Osteocyte (in vitro differentiated cells): ENCODE data around the gene MLN. TPM values are rescaled to one million over a fixed set of nuclear protein-coding genes. Genes with fewer than 3 reads are reported as not detected.

ENCODE experiments used
- DNase-seq: peaks from one replicate; pipeline ENCODE4 v3.0.0; 2021; ENCODE audit warnings: mixed read lengths; ENCODE audit not compliant: unreplicated experiment; ENCODE audit errors: extremely low spot score
- H3K27ac Mint-ChIP-seq: one replicate; pipeline ENCODE4 v1.8.0; 2021; ENCODE audit warnings: mild to moderate bottlenecking, mixed read lengths; ENCODE audit not compliant: unreplicated experiment
- H3K27me3 Mint-ChIP-seq: one replicate; pipeline ENCODE4 v1.8.0; 2021; ENCODE audit warnings: mixed read lengths; ENCODE audit not compliant: unreplicated experiment
- H3K36me3 Mint-ChIP-seq: one replicate; pipeline ENCODE4 v1.8.0; 2021; ENCODE audit warnings: mixed read lengths; ENCODE audit not compliant: unreplicated experiment
- H3K4me1 Mint-ChIP-seq: one replicate; pipeline ENCODE4 v1.8.0; 2021; ENCODE audit warnings: mixed read lengths; ENCODE audit not compliant: unreplicated experiment
- H3K4me3 Mint-ChIP-seq: one replicate; pipeline ENCODE4 v1.8.0; 2021; ENCODE audit warnings: mild to moderate bottlenecking, moderate library complexity, mixed read lengths; ENCODE audit not compliant: unreplicated experiment
- H3K9me3 Mint-ChIP-seq: one replicate; pipeline ENCODE4 v1.8.0; 2021; ENCODE audit warnings: mixed read lengths; ENCODE audit not compliant: unreplicated experiment
- CTCF ChIP-seq: fragments of 200-600 bp; sonication (generic); IDR thresholded peaks from 2 replicates; pipeline ENCODE4 v1.5.0; 2021; ENCODE audit warnings: antibody characterized with exemption, mild to moderate bottlenecking, moderate library complexity
- total RNA-seq: library from RNA; stranded (reverse); gene quantifications from 2 replicates; pipeline ENCODE4 v1.2.1, GENCODE V29; 2021

MLN gene
- total RNA-seq, 1 donor from 2014 or later: not detected

DNA sequence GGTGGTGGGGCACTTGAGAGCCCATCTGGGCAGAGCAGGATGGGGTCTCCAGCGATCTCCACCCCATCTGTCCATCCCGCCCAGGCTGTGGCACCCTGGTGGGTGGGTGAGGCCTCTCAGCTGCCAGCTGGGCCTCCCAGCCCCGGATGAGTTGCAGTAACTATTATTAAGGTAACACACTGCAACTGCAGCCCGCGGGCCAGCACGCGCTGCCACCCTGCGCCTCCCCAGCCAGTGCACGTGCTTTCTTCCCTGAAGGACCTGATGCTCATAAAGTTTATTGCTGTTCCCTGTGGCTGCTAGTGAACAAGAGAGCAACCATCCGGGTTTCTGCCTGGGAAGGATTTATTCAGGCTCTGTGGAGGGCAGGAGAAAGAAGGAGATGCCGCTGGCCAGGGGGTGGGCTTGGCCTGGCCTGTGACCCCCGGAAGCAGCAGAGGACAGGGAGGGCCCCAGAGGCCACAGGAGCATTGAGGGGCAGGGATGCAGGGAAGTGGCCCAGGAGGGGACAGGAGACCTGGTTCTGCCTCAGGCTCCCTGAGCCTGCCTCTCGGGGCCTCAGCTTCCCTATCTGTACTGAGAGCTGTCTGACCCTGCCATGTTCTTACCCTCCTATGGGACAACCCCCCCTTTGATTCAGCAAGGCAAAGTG is 58.8 kb downstream of the MLN start:
- Mint-ChIP-seq H3K4me1 (peaks cover 54% of the 10 kb centered on the region), H3K9me3 (no peaks in the 10 kb centered on the region), H3K4me3 (peak overlapping the region; percentile 42), H3K27me3 (no peaks in the 10 kb centered on the region), H3K27ac (peak overlapping the region; percentile 93), H3K36me3 (no peaks in the 10 kb centered on the region)
- no peak for TF ChIP-seq CTCF
- no peak for DNase-seq

Other genes starting within 250 kb of the MLN start
- gene BAK1, start 223.7 kb downstream of the MLN start, total RNA-seq: 20.5 and 22.6 TPM in 2 replicates
- gene ITPR3, start 182.7 kb downstream of the MLN start, total RNA-seq: 21.6 and 22.8 TPM in 2 replicates
- 68.9 and 75.7 TPM in 2 replicates for gene UQCC2, start 92.3 kb downstream of the MLN start, total RNA-seq
- gene IP6K3, start 57.1 kb downstream of the MLN start, total RNA-seq: 3.0 and 4.0 TPM in 2 replicates
- gene LEMD2, start 14.9 kb downstream of the MLN start, total RNA-seq: 69.3 and 70.4 TPM in 2 replicates